Endodermal cell (in vitro differentiated cells): ENCODE results near the gene NXT1. TPM values are rescaled to one million over a fixed set of nuclear protein-coding genes. Genes with fewer than 3 reads are reported as not detected.
"Not testable (repeated sequence)": the region's sequence is repeated elsewhere in the genome, so short reads cannot be mapped to it uniquely, and the experiment has no call there.

Experiments used
- DNase-seq: peaks from one replicate; pipeline ENCODE4 v3.0.0-alpha.2; 2017
- H3K27ac ChIP-seq: 2 replicates; pipeline ENCODE4 v1.5.1; 2013; ENCODE audit warnings: mild to moderate bottlenecking, low read depth, low read length, moderate library complexity
- H3K27me3 ChIP-seq: 2 replicates; pipeline ENCODE4 v1.6.1; 2013; ENCODE audit warnings: mild to moderate bottlenecking, low read length, moderate library complexity; ENCODE audit not compliant: insufficient read depth, control insufficient read depth, poor library complexity, severe bottlenecking
- H3K36me3 ChIP-seq: 2 replicates; pipeline ENCODE4 v1.7.0; 2013; ENCODE audit warnings: mild to moderate bottlenecking, low read length, moderate library complexity; ENCODE audit not compliant: control insufficient read depth, insufficient read depth
- H3K4me1 ChIP-seq: one replicate; pipeline ENCODE4 v1.7.0; 2013; ENCODE audit warnings: low read length; ENCODE audit not compliant: control insufficient read depth, insufficient read depth
- H3K4me3 ChIP-seq: 2 replicates; pipeline ENCODE4 v1.5.1; 2013; ENCODE audit warnings: mild to moderate bottlenecking, low read length, moderate library complexity
- H3K9ac ChIP-seq: 2 replicates; pipeline ENCODE4 v1.6.1; 2013; ENCODE audit warnings: mild to moderate bottlenecking, low read length, moderate library complexity; ENCODE audit not compliant: poor library complexity, severe bottlenecking; ENCODE audit errors: extremely low read depth
- H3K9me3 ChIP-seq: 2 replicates; pipeline ENCODE4 v1.6.1; 2013; ENCODE audit warnings: mild to moderate bottlenecking, low read length, moderate library complexity; ENCODE audit not compliant: control insufficient read depth
- H3K27ac Mint-ChIP-seq: 2 replicates; pipeline ENCODE4 v1.8.0; 2020; ENCODE audit warnings: mixed read lengths
- H3K27me3 Mint-ChIP-seq: 2 replicates; pipeline ENCODE4 v1.8.0; 2021; ENCODE audit warnings: mild to moderate bottlenecking, mixed read lengths; ENCODE audit not compliant: insufficient read depth
- H3K36me3 Mint-ChIP-seq: 2 replicates; pipeline ENCODE4 v1.8.0; 2020; ENCODE audit warnings: low read depth, mixed read lengths
- H3K4me1 Mint-ChIP-seq: 2 replicates; pipeline ENCODE4 v1.8.0; 2020; ENCODE audit warnings: mixed read lengths
- H3K4me3 Mint-ChIP-seq: 2 replicates; pipeline ENCODE4 v1.8.0; 2020; ENCODE audit warnings: mild to moderate bottlenecking, moderate library complexity, mixed read lengths
- H3K9me3 Mint-ChIP-seq: 2 replicates; pipeline ENCODE4 v1.8.0; 2020; ENCODE audit warnings: mild to moderate bottlenecking, mixed read lengths
- WGBS, 2 experiments: methylation state at CpG; one replicate each; pipeline versions ENCODE4 v1.1.5 to v1.1.7; 2013; ENCODE audit warnings: missing lambda C conversion rate in 2 of 2, mixed read lengths in 1 of 2; ENCODE audit not compliant: insufficient coverage in 1 of 2, insufficient read length in 1 of 2; 5-methylcytosine and 5-hydroxymethylcytosine counted together
- total RNA-seq, 2 donors: library from RNA; stranded (reverse); fragmentation: NEBNext Ultra II Directional in 1 of 2; extraction: Animal tissue kit (Norgen Biotek cat#: 25700) in 1 of 2; gene quantifications; 2 replicates in 1 of 2; 3 replicates in 1 of 2; pipeline ENCODE4 v1.2.1, GENCODE V29; 2021
- TF ChIP-seq, protein P1 (sequence below): fragments of 200-600 bp; sonication (generic); conservative IDR thresholded peaks from 2 replicates; pipeline ENCODE4 v1.5.0; 2021; ENCODE audit warnings: antibody characterized with exemption, mild to moderate bottlenecking

Gene NXT1
- total RNA-seq, 2 donors from 2014 or later = 16.8 to 19.5 TPM

DNA sequence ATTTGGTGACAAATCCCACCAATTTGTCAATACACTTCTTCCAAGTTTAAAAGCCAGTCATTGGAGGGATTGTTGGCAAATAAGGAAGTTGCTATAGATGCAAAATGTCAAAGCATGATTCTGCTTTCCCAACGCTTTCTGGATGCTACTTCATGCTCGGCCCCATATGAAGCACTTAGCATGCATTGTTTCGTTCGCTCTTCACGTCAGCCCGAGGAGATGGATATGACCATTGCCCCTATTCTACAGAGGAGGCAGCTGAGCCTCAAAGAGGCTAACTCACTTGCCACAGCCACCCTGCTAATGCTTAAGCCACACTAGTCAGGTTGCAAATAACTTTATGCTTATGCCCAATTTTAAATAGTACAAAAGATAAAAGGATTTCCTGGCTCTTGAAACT is 2.8 kb upstream of the NXT1 start:
- Mint-ChIP-seq H3K4me1 (peaks cover 18% of the 10 kb centered on the region), H3K4me3 (no peak overlapping the region), H3K9me3 (peaks cover 2% of the 10 kb centered on the region), H3K27me3 (no peaks in the 10 kb centered on the region), H3K36me3 (peaks cover under 1% of the 10 kb centered on the region), H3K27ac (no peak overlapping the region)
- no peak for DNase-seq
- no peak overlapping the region for H3K4me3 ChIP-seq
- no peaks in the 10 kb centered on the region for H3K27me3 ChIP-seq
- TF ChIP-seq, protein P1, sequence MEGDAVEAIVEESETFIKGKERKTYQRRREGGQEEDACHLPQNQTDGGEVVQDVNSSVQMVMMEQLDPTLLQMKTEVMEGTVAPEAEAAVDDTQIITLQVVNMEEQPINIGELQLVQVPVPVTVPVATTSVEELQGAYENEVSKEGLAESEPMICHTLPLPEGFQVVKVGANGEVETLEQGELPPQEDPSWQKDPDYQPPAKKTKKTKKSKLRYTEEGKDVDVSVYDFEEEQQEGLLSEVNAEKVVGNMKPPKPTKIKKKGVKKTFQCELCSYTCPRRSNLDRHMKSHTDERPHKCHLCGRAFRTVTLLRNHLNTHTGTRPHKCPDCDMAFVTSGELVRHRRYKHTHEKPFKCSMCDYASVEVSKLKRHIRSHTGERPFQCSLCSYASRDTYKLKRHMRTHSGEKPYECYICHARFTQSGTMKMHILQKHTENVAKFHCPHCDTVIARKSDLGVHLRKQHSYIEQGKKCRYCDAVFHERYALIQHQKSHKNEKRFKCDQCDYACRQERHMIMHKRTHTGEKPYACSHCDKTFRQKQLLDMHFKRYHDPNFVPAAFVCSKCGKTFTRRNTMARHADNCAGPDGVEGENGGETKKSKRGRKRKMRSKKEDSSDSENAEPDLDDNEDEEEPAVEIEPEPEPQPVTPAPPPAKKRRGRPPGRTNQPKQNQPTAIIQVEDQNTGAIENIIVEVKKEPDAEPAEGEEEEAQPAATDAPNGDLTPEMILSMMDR = no peak
- WGBS, 2 experiments = 94 to 97% methylated on average over 6 of the region's 6 CpGs
- H3K9me3 ChIP-seq = no peaks in the 10 kb centered on the region
- H3K4me1 ChIP-seq = peaks cover 3% of the 10 kb centered on the region
- H3K27ac ChIP-seq = no peak overlapping the region
- H3K9ac ChIP-seq = no peak overlapping the region
- H3K36me3 ChIP-seq = no peaks in the 10 kb centered on the region

DNA sequence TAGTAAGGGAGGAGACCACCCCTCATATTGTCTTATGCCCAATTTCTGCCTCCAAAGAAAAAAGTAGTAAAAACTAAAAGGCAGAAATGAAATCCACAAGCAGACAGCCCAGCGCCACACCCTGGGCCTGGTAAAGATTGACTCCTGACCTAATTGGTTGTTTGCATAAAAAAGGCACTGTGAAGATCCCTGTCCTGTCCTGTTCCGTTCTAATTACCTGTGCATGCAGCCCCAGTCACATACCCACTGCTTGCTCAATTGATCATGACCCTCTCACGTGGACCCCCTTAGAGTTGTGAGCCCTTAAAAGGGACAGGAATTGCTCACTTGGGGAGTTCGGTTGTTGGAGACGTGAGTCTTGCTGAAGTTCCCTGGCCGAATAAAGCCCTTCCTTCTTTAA is 2.1 kb upstream of the NXT1 start:
- H3K9me3 ChIP-seq, H3K36me3 Mint-ChIP-seq, H3K4me3 Mint-ChIP-seq, H3K4me1 ChIP-seq, H3K27me3 ChIP-seq, H3K36me3 ChIP-seq, H3K9me3 Mint-ChIP-seq, H3K27ac ChIP-seq, H3K27me3 Mint-ChIP-seq, H3K9ac ChIP-seq, DNase-seq, H3K4me3 ChIP-seq: not testable (repeated sequence)
- peaks cover 18% of the 10 kb centered on the region for H3K4me1 Mint-ChIP-seq
- peak overlapping the region; percentile 27 for H3K27ac Mint-ChIP-seq
- WGBS, 2 experiments = 84 to 91% methylated on average over 5 to 6 of the region's 6 CpGs

DNA sequence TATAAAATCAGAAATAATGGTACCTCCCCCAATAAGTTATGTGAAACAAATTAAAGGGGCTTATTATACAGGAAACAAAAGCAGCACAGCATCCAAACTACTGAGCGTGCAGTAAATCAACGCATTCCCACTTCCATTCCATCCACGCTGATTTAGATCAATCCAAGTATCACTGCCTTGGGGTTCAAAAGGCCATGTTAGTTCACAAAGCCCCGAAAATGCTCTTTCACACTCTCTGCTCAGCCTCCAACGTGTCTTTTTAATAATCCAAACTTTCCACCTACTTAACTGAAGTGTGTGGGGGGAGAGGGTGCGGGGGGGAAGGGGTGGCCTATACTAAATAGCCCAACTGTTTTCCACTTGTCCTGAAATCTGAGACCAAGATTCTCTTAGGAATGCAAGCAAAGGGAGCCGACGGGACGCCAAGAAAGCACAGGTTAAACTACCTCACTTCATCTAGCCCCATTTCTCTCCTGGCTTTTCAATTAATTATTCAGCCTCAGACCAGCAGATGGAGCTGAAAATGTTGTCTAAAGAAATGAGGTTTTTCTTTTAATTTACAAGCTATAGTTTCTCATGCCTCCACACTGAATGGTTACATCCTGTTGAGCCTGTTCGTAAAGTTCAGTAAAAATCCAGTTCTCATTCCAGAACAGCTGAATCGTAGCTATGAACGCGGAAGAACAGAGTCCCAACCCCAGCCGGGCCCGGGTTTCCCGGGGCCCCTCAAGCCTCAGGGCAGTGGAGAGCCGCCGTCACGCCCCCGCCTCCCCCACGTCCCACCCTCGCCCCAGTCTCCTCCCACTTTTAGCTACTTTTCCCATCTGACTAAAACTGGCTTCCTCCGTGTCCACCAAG is 1.0 kb upstream of the NXT1 start:
- peak overlapping the region; percentile 97 for H3K27ac ChIP-seq
- no peaks in the 10 kb centered on the region for H3K27me3 ChIP-seq
- peaks cover 11% of the 10 kb centered on the region for H3K36me3 ChIP-seq
- DNase-seq = no peak
- peaks cover 3% of the 10 kb centered on the region for H3K4me1 ChIP-seq
- TF ChIP-seq, protein P1 = peak; percentile 63
- H3K36me3 Mint-ChIP-seq = peaks cover 10% of the 10 kb centered on the region
- H3K9me3 Mint-ChIP-seq = no peaks in the 10 kb centered on the region
- WGBS, 2 experiments = 19 to 31% methylated on average over 8 to 21 of the region's 23 CpGs
- no peaks in the 10 kb centered on the region for H3K9me3 ChIP-seq
- H3K4me3 ChIP-seq = peak overlapping the region; percentile 95
- H3K9ac ChIP-seq = peak overlapping the region; percentile 71
- peak overlapping the region; percentile 85 for H3K4me3 Mint-ChIP-seq
- H3K4me1 Mint-ChIP-seq = peaks cover 18% of the 10 kb centered on the region
- H3K27me3 Mint-ChIP-seq = no peaks in the 10 kb centered on the region
- H3K27ac Mint-ChIP-seq = peak overlapping the region; percentile 98
